Gastrocnemius medialis (tissue), 4 donors: ENCODE data around the gene FYB1. TPM values are rescaled to one million over a fixed set of nuclear protein-coding genes. Genes with fewer than 3 reads are reported as not detected.

Experiments
- ATAC-seq, 2 donors: fragments of 150-250 bp; one replicate each; pipeline ENCODE4 v1.9.1; 2016
- DNase-seq, 2 donors: peaks; one replicate each; pipeline ENCODE4 v3.0.0-alpha.2; 2019
- H3K27ac ChIP-seq, 4 donors: fragments of 200-600 bp; sonication (generic); 1 replicate in 1 of 4; 2 replicates in 3 of 4; pipeline ENCODE4 v1.5.1; 2016 to 2018; ENCODE audit warnings: mild to moderate bottlenecking in 2 of 4, moderate library complexity in 1 of 4
- H3K27me3 ChIP-seq, 3 donors: fragments of 200-600 bp; sonication (generic) in 2 of 3; 1 replicate in 1 of 3; 2 replicates in 2 of 3; pipeline versions ENCODE4 v1.5.1 to v1.6.0; 2016 to 2019; ENCODE audit warnings: mild to moderate bottlenecking in 1 of 3, moderate library complexity in 1 of 3
- H3K36me3 ChIP-seq, 2 donors: fragments of 200-600 bp; sonication (generic) in 1 of 2; one replicate each; pipeline ENCODE4 v1.5.1; 2017 to 2018
- H3K4me1 ChIP-seq, 2 donors: fragments of 200-600 bp; sonication (generic) in 1 of 2; one replicate each; pipeline ENCODE4 v1.5.1; 2016 to 2017; ENCODE audit warnings: mild to moderate bottlenecking in 2 of 2
- H3K4me3 ChIP-seq, 4 donors: fragments of 200-600 bp; sonication (generic) in 3 of 4; 1 replicate in 1 of 4; 2 replicates in 3 of 4; pipeline ENCODE4 v1.5.1; 2016 to 2019; ENCODE audit warnings: mild to moderate bottlenecking in 2 of 4
- H3K9me3 ChIP-seq, 3 donors: fragments of 200-600 bp; sonication (generic) in 2 of 3; 1 replicate in 1 of 3; 2 replicates in 2 of 3; pipeline ENCODE4 v1.5.1; 2016 to 2019
- POLR2A ChIP-seq, 2 donors: fragments of 450-650 bp; IDR thresholded peaks; one replicate each; pipeline ENCODE4 v1.6.1; 2017; ENCODE audit warnings: antibody characterized with exemption in 2 of 2, mild to moderate bottlenecking in 2 of 2, moderate library complexity in 2 of 2
- in situ Hi-C, 4 donors: fragments of 200-750 bp; cut with MboI; loops; one replicate each; pipeline versions ENCODE4 v1.15.0 to v1.8.0; 2017; ENCODE audit warnings: low sequenced_read_pairs in 4 of 4
- intact Hi-C: fragments of 100-400 bp; cut with DNase I; formaldehyde crosslinking; loops from one replicate; pipeline ENCODE4 v1.15.1; 2023; ENCODE audit warnings: low total_unique reads
- total RNA-seq, 4 donors: library from RNA; depleted of rRNA; stranded (reverse); fragments of >200 nt; gene quantifications; one replicate each; pipeline versions ENCODE4 v1.1.0 to v1.2.3, GENCODE V29; 2016
- TF ChIP-seq, protein P1 (sequence below), 5 experiments: fragments of 450-650 bp in 3 of 5; fragments of 200-600 bp in 2 of 5; sonication (generic) in 2 of 5; IDR thresholded peaks in 4 of 5; conservative IDR thresholded peaks in 1 of 5; 1 replicate in 4 of 5; 2 replicates in 1 of 5; pipeline ENCODE4 v1.5.1; 2016 to 2019; ENCODE audit warnings: antibody characterized with exemption in 5 of 5, mild to moderate bottlenecking in 3 of 5, moderate library complexity in 3 of 5

FYB1 gene
- total RNA-seq, 4 donors from 2014 or later, result 1.1 to 5.6 (median 2.6) TPM

DNA sequence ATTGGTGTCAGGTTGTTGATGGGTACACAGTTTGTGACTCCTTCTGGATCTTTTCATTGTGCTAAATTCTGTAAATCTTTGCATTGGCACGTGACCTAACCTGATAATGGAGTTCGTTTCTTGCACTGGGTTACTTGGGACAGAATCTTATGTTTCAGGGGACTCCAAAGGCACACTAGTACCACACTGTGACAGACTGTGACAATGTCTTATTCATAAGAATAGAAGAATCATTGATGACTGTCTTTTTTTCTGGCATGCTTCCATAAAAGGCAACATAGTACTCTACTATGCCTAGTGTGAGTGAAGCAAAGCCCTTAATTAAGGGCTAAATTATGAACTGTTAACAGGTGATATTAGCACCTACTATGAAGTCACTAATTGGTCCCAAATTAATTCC is 109.8 kb downstream of the FYB1 start:
- in situ Hi-C loops (no loop called here), intact Hi-C loops (no loop called here)
- ATAC-seq, result no peak
- Histone ChIP-seq H3K27me3 (no peaks in the 10 kb centered on the region), H3K27ac (no peak overlapping the region), H3K36me3 (no peaks in the 10 kb centered on the region), H3K4me3 (no peak overlapping the region), H3K4me1 (no peaks in the 10 kb centered on the region), H3K9me3 (no peaks in the 10 kb centered on the region)
- DNase-seq, result no peak
- no peak for TF ChIP-seq POLR2A (IDR thresholded peaks at IDR 0.05)
- TF ChIP-seq, protein P1, sequence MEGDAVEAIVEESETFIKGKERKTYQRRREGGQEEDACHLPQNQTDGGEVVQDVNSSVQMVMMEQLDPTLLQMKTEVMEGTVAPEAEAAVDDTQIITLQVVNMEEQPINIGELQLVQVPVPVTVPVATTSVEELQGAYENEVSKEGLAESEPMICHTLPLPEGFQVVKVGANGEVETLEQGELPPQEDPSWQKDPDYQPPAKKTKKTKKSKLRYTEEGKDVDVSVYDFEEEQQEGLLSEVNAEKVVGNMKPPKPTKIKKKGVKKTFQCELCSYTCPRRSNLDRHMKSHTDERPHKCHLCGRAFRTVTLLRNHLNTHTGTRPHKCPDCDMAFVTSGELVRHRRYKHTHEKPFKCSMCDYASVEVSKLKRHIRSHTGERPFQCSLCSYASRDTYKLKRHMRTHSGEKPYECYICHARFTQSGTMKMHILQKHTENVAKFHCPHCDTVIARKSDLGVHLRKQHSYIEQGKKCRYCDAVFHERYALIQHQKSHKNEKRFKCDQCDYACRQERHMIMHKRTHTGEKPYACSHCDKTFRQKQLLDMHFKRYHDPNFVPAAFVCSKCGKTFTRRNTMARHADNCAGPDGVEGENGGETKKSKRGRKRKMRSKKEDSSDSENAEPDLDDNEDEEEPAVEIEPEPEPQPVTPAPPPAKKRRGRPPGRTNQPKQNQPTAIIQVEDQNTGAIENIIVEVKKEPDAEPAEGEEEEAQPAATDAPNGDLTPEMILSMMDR (IDR thresholded peaks at IDR 0.05 in 4 of 5, conservative IDR thresholded peaks at IDR 0.05 in 1 of 5), result no peak

DNA sequence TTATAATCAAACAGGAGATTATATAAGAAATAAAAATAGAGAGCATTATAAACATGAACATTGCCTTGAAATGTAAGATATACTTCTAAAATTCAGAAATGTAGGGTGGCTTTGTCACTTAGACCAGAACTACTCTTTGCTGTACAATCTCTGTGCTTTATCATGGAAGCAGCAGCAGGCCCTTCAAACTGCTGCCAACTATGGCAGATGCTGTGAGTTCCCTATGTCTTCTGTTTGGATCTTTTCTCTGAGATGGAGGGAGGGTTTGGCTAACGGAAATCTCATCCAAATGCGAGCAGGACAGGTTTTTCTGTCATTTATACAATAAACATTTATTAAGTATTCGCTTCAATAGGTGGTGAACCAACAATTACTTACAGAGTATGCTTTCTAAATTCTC is 110.4 kb downstream of the FYB1 start:
- intact Hi-C loops (no loop called here), in situ Hi-C loops (no loop called here)
- no peak for TF ChIP-seq POLR2A (IDR thresholded peaks at IDR 0.05)
- TF ChIP-seq, protein P1 (IDR thresholded peaks at IDR 0.05 in 4 of 5, conservative IDR thresholded peaks at IDR 0.05 in 1 of 5), result no peak
- no peaks in the 10 kb centered on the region for H3K27me3 ChIP-seq
- no peak for ATAC-seq
- no peak for DNase-seq
- no peak overlapping the region for H3K4me3 ChIP-seq
- no peak overlapping the region for H3K27ac ChIP-seq
- no peaks in the 10 kb centered on the region for H3K9me3 ChIP-seq
- H3K36me3 ChIP-seq, result no peaks in the 10 kb centered on the region
- no peaks in the 10 kb centered on the region for H3K4me1 ChIP-seq

DNA sequence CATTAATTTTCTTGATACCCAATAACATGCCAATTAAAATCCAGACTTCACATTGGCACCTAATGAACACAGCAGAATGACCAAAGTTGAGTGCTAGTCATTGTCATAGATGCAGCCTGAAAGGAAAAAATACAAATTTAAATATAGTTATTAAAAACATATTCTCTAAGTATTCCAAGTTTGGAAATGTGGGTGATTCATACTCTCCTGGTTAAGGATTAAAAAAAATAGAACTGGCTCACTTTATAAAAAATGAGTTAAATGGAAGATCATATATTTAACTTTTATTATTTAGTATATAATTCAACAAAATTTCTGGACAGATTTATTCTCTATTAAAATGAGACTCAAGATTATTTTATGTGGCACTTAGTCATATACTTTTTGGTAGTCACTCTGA is 112.0 kb downstream of the FYB1 start:
- no peaks in the 10 kb centered on the region for H3K27me3 ChIP-seq
- no peak for TF ChIP-seq POLR2A (IDR thresholded peaks at IDR 0.05)
- TF ChIP-seq, protein P1 (IDR thresholded peaks at IDR 0.05 in 4 of 5, conservative IDR thresholded peaks at IDR 0.05 in 1 of 5), result no peak
- intact Hi-C loops (no loop called here), in situ Hi-C loops (no loop called here)
- ATAC-seq (no peak), DNase-seq (no peak)
- no peak overlapping the region for H3K4me3 ChIP-seq
- no peaks in the 10 kb centered on the region for H3K9me3 ChIP-seq
- no peaks in the 10 kb centered on the region for H3K4me1 ChIP-seq
- H3K27ac ChIP-seq, result no peak overlapping the region
- H3K36me3 ChIP-seq, result no peaks in the 10 kb centered on the region

DNA sequence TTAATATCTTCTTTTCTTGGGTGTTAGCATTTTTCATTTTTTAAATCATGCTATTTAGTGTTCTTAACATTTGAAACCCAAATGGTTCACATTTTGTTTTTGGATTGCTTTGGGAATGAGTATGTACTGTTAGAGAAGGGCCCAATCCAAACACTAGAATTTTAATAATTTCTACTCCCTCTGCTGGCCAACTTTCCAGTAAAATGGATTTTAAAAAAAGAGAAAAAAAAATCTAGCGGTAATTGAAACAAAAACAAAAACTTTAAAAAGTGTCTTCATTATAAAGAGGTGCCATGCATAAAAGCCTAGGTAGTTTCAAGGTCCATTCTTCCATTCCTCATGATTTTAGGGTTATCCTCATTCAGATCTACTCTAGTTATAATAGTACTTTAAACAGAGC is 113.0 kb downstream of the FYB1 start:
- in situ Hi-C loops, result no loop called here
- ATAC-seq, result no peak
- TF ChIP-seq, protein P1 (IDR thresholded peaks at IDR 0.05 in 4 of 5, conservative IDR thresholded peaks at IDR 0.05 in 1 of 5), result peak in 2 of 5 experiments; percentile 4 to 20
- TF ChIP-seq POLR2A (IDR thresholded peaks at IDR 0.05), result no peak
- Histone ChIP-seq H3K4me1 (no peaks in the 10 kb centered on the region), H3K27ac (no peak overlapping the region), H3K9me3 (no peaks in the 10 kb centered on the region), H3K36me3 (no peaks in the 10 kb centered on the region), H3K27me3 (no peaks in the 10 kb centered on the region), H3K4me3 (no peak overlapping the region)
- no peak for DNase-seq
- intact Hi-C loops, result no loop called here

DNA sequence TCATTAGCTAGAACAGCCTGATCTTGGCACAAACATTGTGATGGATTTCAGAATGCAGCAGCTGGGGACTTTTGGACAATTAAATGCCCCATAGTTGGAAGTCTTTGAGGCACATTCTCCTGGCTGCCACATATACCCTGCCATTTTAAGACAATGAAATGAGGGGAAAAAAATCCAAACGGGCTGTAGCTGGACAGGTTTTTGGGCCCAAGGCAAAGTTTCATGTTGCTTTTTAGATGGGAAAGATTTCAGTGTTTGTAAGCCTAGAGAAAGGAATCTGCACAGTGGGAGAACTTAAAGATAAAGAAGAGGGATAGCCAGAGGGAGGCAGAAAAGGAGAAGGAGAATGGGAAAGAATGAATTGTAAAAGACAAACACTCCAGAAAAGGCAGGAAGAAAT is 115.1 kb downstream of the FYB1 start:
- intact Hi-C loops (no loop called here), in situ Hi-C loops (no loop called here)
- Histone ChIP-seq H3K9me3 (no peaks in the 10 kb centered on the region), H3K4me1 (no peaks in the 10 kb centered on the region), H3K36me3 (no peaks in the 10 kb centered on the region), H3K27ac (no peak overlapping the region), H3K27me3 (no peaks in the 10 kb centered on the region), H3K4me3 (no peak overlapping the region)
- DNase-seq (no peak), ATAC-seq (no peak)
- no peak for TF ChIP-seq POLR2A (IDR thresholded peaks at IDR 0.05)
- TF ChIP-seq, protein P1 (IDR thresholded peaks at IDR 0.05 in 4 of 5, conservative IDR thresholded peaks at IDR 0.05 in 1 of 5), result no peak
